A549 (cell line): Measurements from ENCODE around the gene CTNNBIP1.

ENCODE experiments used
- CHD2 ChIP-seq: fragments of 150-350 bp; IDR thresholded peaks from 2 replicates; pipeline ENCODE4 v1.6.1; 2014; ENCODE audit warnings: low read length; ENCODE audit not compliant: partially characterized antibody
- ELK1 ChIP-seq: fragments of 150-350 bp; IDR thresholded peaks from 2 replicates; pipeline ENCODE4 v1.6.1; 2014; ENCODE audit warnings: low read depth, mild to moderate bottlenecking, low read length
- EP300 ChIP-seq, 2 experiments: fragments of >200 bp; sonication (Bioruptor Twin); formaldehyde crosslinking; IDR thresholded peaks; 2 replicates in 1 of 2; 3 replicates in 1 of 2; pipeline ENCODE4 v1.6.1; 2016 to 2017
- MAX ChIP-seq: IDR thresholded peaks from 2 replicates; pipeline ENCODE4 v1.6.1; 2012
- NPAS2 ChIP-seq: fragments of 250-450 bp; sonication (Bioruptor Pico); IDR thresholded peaks from 2 replicates; pipeline ENCODE4 v1.8.0; 2022; ENCODE audit warnings: mild to moderate bottlenecking, moderate library complexity, borderline replicate concordance
- POLR2A ChIP-seq: IDR thresholded peaks from 2 replicates; pipeline ENCODE4 v1.6.1; 2012; ENCODE audit warnings: mild to moderate bottlenecking, low read length
- POLR2AphosphoS2 ChIP-seq: conservative IDR thresholded peaks from 2 replicates; pipeline ENCODE4 v1.6.1; 2012; ENCODE audit warnings: low read length, improper control_type of control experiment, inconsistent platforms
- RAD21 ChIP-seq, 2 experiments: fragments of >200 bp in 1 of 2; sonication (Bioruptor Twin) in 1 of 2; formaldehyde crosslinking in 1 of 2; IDR thresholded peaks in 1 of 2; conservative IDR thresholded peaks in 1 of 2; 2 replicates in 1 of 2; 3 replicates in 1 of 2; pipeline ENCODE4 v1.6.1; 2012 to 2018; ENCODE audit warnings: inconsistent platforms in 1 of 2
- RCOR1 ChIP-seq: fragments of 150-350 bp; IDR thresholded peaks from 2 replicates; pipeline ENCODE4 v1.6.1; 2014; ENCODE audit warnings: antibody characterized with exemption, low read length, low read depth
- RFX5 ChIP-seq: fragments of 450-650 bp; IDR thresholded peaks from 2 replicates; pipeline ENCODE4 v1.7.1; 2014; ENCODE audit warnings: antibody characterized with exemption, mild to moderate bottlenecking, moderate library complexity
- SMC3 ChIP-seq: fragments of >200 bp; sonication (Bioruptor Twin); formaldehyde crosslinking; IDR thresholded peaks from 3 replicates; pipeline ENCODE4 v1.6.1; 2018; ENCODE audit warnings: inconsistent platforms
- TF ChIP-seq, protein P1 (sequence below): fragments of >200 bp; sonication (Bioruptor Twin); formaldehyde crosslinking; IDR thresholded peaks from 3 replicates; pipeline ENCODE4 v1.5.1; 2016
- TF ChIP-seq, protein P2 (sequence below): fragments of 450-650 bp; IDR thresholded peaks from 2 replicates; pipeline ENCODE4 v1.6.1; 2014; ENCODE audit warnings: antibody characterized with exemption

DNA sequence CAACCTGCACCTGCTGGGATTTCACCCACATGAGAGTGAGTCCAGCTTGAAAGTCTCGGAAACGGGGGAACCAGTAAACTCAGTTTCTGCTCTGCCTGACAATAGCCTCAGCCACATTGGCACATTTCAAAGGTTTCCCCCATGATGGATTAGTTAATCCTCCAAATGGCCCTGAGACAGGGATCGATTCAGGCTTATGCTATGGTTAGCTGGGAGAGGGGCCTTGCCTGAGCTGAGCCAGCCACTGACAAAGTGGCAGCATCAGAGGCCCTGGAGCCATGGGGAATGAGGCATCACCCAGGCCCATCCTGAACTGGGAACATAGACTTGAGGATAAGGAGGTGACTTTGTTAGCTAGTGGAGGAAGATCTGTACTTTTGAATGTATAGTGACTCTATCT, 83.5 kb downstream of the CTNNBIP1 start:
- TF ChIP-seq RAD21 (conservative IDR thresholded peaks at IDR 0.05 in 1 of 2, IDR thresholded peaks at IDR 0.05 in 1 of 2) = no peak
- TF ChIP-seq, protein P1, sequence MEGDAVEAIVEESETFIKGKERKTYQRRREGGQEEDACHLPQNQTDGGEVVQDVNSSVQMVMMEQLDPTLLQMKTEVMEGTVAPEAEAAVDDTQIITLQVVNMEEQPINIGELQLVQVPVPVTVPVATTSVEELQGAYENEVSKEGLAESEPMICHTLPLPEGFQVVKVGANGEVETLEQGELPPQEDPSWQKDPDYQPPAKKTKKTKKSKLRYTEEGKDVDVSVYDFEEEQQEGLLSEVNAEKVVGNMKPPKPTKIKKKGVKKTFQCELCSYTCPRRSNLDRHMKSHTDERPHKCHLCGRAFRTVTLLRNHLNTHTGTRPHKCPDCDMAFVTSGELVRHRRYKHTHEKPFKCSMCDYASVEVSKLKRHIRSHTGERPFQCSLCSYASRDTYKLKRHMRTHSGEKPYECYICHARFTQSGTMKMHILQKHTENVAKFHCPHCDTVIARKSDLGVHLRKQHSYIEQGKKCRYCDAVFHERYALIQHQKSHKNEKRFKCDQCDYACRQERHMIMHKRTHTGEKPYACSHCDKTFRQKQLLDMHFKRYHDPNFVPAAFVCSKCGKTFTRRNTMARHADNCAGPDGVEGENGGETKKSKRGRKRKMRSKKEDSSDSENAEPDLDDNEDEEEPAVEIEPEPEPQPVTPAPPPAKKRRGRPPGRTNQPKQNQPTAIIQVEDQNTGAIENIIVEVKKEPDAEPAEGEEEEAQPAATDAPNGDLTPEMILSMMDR = no peak
- TF ChIP-seq, protein P2, sequence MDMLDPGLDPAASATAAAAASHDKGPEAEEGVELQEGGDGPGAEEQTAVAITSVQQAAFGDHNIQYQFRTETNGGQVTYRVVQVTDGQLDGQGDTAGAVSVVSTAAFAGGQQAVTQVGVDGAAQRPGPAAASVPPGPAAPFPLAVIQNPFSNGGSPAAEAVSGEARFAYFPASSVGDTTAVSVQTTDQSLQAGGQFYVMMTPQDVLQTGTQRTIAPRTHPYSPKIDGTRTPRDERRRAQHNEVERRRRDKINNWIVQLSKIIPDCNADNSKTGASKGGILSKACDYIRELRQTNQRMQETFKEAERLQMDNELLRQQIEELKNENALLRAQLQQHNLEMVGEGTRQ = no peak
- TF ChIP-seq POLR2AphosphoS2 = no peak
- no peak for TF ChIP-seq RFX5
- TF ChIP-seq NPAS2 = no peak
- TF ChIP-seq EP300 (IDR thresholded peaks at IDR 0.05) = no peak
- TF ChIP-seq POLR2A = no peak
- no peak for TF ChIP-seq MAX
- TF ChIP-seq SMC3 = no peak
- TF ChIP-seq CHD2 = no peak
- no peak for TF ChIP-seq RCOR1
- TF ChIP-seq ELK1 = no peak
